A673 (cell line): ENCODE data around the gene VIPR1. TPM values are rescaled to one million over a fixed set of nuclear protein-coding genes. Genes with fewer than 3 reads are reported as not detected.

Experiments
- BruUV-seq: library from RNA; stranded (reverse); fragments of 400-500 nt; replicated peaks from 2 replicates; lab custom pipeline; 2021; lab: Mats Ljungman, UMichigan
- CTCF ChIA-PET: fragments of 300-600 bp; sonication (Branson Sonifier 250); formaldehyde crosslinking; loops from one replicate; lab custom pipeline; 2022; ENCODE audit warnings: antibody characterized with exemption; lab: Charles Lee
- POLR2A ChIA-PET: fragments of 300-600 bp; sonication (Branson Sonifier 250); formaldehyde crosslinking; loops from one replicate; lab custom pipeline; 2022; ENCODE audit warnings: antibody characterized with exemption; ENCODE audit not compliant: low non-redundant PET; lab: Charles Lee
- DNase-seq: peaks from one replicate; pipeline ENCODE4 v3.0.0-alpha.2; 2015; ENCODE audit warnings: low spot score
- H3K27ac ChIP-seq: fragments of 200-600 bp; sonication (generic); 2 replicates; pipeline ENCODE4 v1.5.1; 2016; ENCODE audit warnings: mixed run types, low read depth, mild to moderate bottlenecking, mixed read lengths, antibody characterized with exemption, low read length; ENCODE audit not compliant: poor library complexity, severe bottlenecking
- H3K27me3 ChIP-seq: fragments of 200-600 bp; sonication (generic); replicated peaks from 2 replicates; pipeline ENCODE4 v1.6.1; 2017; ENCODE audit warnings: mixed run types, low read depth, mild to moderate bottlenecking, mixed read lengths, antibody characterized with exemption, low read length; ENCODE audit not compliant: insufficient read depth, poor library complexity
- H3K36me3 ChIP-seq: fragments of 200-600 bp; sonication (generic); 2 replicates; pipeline ENCODE4 v1.6.1; 2016; ENCODE audit warnings: mixed run types, mild to moderate bottlenecking, mixed read lengths, antibody characterized with exemption, low read length; ENCODE audit not compliant: insufficient read depth, poor library complexity, severe bottlenecking
- H3K4me1 ChIP-seq: fragments of 200-600 bp; sonication (generic); 2 replicates; pipeline ENCODE4 v1.6.1; 2017; ENCODE audit warnings: mixed run types, mild to moderate bottlenecking, mixed read lengths, antibody characterized with exemption, low read length; ENCODE audit not compliant: insufficient read depth, poor library complexity, severe bottlenecking
- H3K4me3 ChIP-seq: fragments of 200-600 bp; sonication (generic); 2 replicates; pipeline ENCODE4 v1.5.1; 2016; ENCODE audit warnings: low read depth, mixed run types, mild to moderate bottlenecking, mixed read lengths, low read length; ENCODE audit not compliant: poor library complexity, severe bottlenecking
- H3K9me3 ChIP-seq: fragments of 200-600 bp; sonication (generic); 2 replicates; pipeline ENCODE4 v1.6.1; 2016; ENCODE audit warnings: mixed run types, low read depth, mild to moderate bottlenecking, mixed read lengths, antibody characterized with exemption, low read length; ENCODE audit not compliant: poor library complexity, severe bottlenecking
- CTCF ChIP-seq: fragments of 300-800, 200-600 bp; sonication (generic); conservative IDR thresholded peaks from 2 replicates; pipeline ENCODE4 v1.5.1; 2017; ENCODE audit warnings: low read depth, mild to moderate bottlenecking, antibody characterized with exemption, low read length, moderate library complexity, mixed read lengths
- EZH2 ChIP-seq: fragments of 200-600 bp; sonication (generic); IDR thresholded peaks from 2 replicates; pipeline ENCODE4 v1.6.1; 2017; ENCODE audit warnings: borderline replicate concordance, low read depth, mild to moderate bottlenecking, mixed read lengths, antibody characterized with exemption, low read length; ENCODE audit not compliant: poor library complexity, severe bottlenecking
- intact Hi-C: fragments of 100-400 bp; cut with micrococcal nuclease; formaldehyde crosslinking; loops from one replicate; pipeline ENCODE4 v1.10.0; 2022; ENCODE audit not compliant: unreplicated experiment
- total RNA-seq: library from RNA; stranded (reverse); gene quantifications from 2 replicates; pipeline ENCODE4 v1.2.3, GENCODE V29; 2021

VIPR1 gene
- total RNA-seq, 1 experiment from 2014 or later = 0.26 TPM

DNA sequence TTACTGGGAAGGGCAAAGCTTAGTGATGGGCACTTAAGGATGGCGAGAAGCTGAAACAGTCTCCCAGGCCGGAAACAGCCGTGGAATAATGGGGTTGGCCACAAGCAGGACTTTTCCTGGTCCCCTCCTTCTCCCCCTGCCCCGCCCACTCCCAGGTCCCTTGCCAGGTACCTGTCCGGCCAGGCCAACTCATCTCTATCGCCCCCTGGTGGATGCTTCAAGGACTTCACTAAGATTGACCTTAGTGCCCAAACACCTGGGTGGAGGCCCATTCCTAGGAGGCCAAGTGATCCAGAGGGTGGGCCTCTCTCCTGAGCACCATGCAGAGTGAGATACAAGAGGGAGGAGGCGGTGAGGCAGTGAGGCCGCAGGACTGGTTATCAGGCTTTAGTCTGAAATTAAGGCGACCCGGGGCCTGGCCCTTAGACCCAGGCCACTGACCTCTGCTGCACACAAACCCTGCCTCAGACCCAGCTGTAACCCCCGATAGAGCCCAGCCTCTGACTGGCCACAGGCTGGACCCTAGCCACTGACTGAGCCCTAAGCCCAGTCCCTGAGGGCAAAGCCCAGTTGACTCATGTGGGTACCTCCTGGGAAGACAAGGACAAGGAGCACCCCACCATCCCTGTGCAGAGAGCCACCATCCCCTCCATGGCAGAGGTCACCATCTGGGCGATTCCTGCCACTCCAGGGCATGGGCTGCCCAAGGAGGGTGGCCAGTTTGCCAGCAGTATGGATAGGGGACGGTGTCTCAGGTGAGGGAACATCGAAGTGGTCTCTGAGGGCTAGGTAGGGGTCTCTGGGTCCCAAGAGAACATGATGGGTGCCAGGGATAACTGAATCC is 37.6 kb downstream of the VIPR1 start:
- Histone ChIP-seq H3K4me3 (no peak overlapping the region), H3K27ac (no peak overlapping the region), H3K36me3 (no peaks in the 10 kb centered on the region), H3K9me3 (no peaks in the 10 kb centered on the region), H3K4me1 (no peaks in the 10 kb centered on the region), H3K27me3 (no peaks in the 10 kb centered on the region)
- POLR2A ChIA-PET = no interaction called here
- TF ChIP-seq EZH2 (no peak), CTCF (peak; percentile 65)
- intact Hi-C loops = loop anchor here (5.0 to 10.0 kb wide), 3 partner anchors 38 to 293 kb away; partner anchors contain the start of gene VIPR1
- no TSS peak for BruUV-seq
- CTCF ChIA-PET = no interaction called here
- peak; percentile 1 for DNase-seq

DNA sequence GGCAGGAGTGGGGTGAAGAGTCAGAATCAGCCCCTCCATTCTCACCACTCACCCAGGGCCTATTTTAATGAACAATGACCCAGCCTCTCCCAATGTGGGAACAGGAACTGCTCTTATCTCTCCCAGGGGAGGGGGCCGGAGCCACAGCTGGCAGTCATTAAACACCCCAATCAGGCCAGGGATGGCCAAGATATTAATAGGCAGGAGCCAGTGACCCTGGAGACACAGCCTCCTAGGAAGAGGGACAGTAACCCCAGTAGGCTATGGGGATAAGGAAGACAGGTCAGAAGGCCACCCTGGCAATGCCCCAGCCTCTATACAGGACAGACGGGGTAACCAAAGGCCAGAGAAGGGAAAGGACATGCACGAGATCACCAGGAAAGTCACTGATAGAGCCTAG is 38.6 kb downstream of the VIPR1 start:
- ChIA-PET CTCF (no interaction called here), POLR2A (no interaction called here)
- DNase-seq = no peak
- H3K27me3 ChIP-seq = no peaks in the 10 kb centered on the region
- intact Hi-C loops = no loop called here
- H3K27ac ChIP-seq = no peak overlapping the region
- H3K9me3 ChIP-seq = no peaks in the 10 kb centered on the region
- no peaks in the 10 kb centered on the region for H3K36me3 ChIP-seq
- no peaks in the 10 kb centered on the region for H3K4me1 ChIP-seq
- H3K4me3 ChIP-seq = no peak overlapping the region
- no peak for TF ChIP-seq CTCF
- no peak for TF ChIP-seq EZH2
- BruUV-seq = no TSS peak

DNA sequence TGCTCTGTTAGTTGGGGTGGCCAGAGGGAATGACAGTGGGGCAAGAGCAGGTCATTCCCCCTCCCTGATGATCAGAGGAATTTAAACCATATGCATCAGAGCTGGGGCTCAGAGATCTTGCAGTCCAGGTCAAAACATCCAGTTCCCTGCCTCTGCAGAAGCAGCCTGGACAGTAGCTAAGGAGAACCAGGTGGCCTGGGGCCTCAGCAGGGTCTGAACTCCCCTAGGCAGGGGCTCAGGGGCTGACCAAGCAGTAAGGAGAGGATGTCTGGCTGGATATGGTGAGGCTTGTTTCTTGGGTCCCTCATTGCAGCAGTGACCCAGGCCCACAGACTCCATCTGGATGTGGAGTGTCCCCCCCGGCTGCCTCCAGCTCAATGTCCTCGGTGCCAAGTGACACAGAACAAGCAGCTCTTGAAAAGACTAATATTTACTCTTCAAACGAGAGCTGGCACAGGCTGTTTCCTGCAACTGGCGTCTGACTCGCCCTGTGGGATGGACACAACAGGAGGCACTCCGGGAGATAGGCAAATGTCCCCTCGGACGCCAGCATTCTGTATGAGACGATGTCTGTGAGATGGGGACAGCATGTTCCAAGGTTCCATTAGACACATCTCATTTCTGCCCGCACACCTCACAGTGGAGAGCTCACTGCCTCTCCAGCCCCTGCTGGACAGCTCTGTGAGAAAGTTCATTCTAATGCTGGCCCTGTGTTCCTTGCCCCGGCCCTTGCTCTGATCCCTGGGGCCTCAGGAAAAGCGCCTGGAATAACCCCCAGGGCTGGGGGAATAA is 42.2 kb downstream of the VIPR1 start:
- no peak overlapping the region for H3K27ac ChIP-seq
- ChIA-PET POLR2A (no interaction called here), CTCF (no interaction called here)
- DNase-seq = no peak
- H3K27me3 ChIP-seq = no peaks in the 10 kb centered on the region
- no peaks in the 10 kb centered on the region for H3K9me3 ChIP-seq
- TF ChIP-seq CTCF (no peak), EZH2 (no peak)
- intact Hi-C loops = no loop called here
- H3K36me3 ChIP-seq = no peaks in the 10 kb centered on the region
- H3K4me3 ChIP-seq = no peak overlapping the region
- BruUV-seq = no TSS peak
- H3K4me1 ChIP-seq = no peaks in the 10 kb centered on the region
